Omental fat pad (tissue), 4 donors: ENCODE results near the gene CAPN10. TPM values are rescaled to one million over a fixed set of nuclear protein-coding genes. Genes with fewer than 3 reads are reported as not detected.

Experiments
- ATAC-seq: fragments of 150-250 bp; one replicate; pipeline ENCODE4 v1.9.1; 2016; ENCODE audit warnings: mild to moderate bottlenecking, moderate library complexity; ENCODE audit not compliant: low FRiP score
- DNase-seq: peaks from one replicate; pipeline ENCODE4 v3.0.0-alpha.2; 2019; ENCODE audit warnings: low spot score
- CTCF ChIP-seq, 3 donors: fragments of 450-650 bp; IDR thresholded peaks; one replicate each; pipeline ENCODE4 v1.5.1; 2016 to 2017; ENCODE audit warnings: antibody characterized with exemption in 3 of 3, mild to moderate bottlenecking in 3 of 3, moderate library complexity in 2 of 3
- total RNA-seq, 4 donors: library from RNA; depleted of rRNA; stranded (reverse); fragments of >200 nt; gene quantifications; one replicate each; pipeline ENCODE4 v1.1.0, GENCODE V29; 2016

CAPN10 gene
- total RNA-seq, 4 donors from 2014 or later: 11.6 to 22.6 (median 17.7) TPM

- TF ChIP-seq CTCF (IDR thresholded peaks at IDR 0.05): no peak
- DNase-seq: no peak
- ATAC-seq: no peak
Observed at GRCh38 chr2:240601831-240602160, 15.3 kb downstream of the CAPN10 start.

DNA sequence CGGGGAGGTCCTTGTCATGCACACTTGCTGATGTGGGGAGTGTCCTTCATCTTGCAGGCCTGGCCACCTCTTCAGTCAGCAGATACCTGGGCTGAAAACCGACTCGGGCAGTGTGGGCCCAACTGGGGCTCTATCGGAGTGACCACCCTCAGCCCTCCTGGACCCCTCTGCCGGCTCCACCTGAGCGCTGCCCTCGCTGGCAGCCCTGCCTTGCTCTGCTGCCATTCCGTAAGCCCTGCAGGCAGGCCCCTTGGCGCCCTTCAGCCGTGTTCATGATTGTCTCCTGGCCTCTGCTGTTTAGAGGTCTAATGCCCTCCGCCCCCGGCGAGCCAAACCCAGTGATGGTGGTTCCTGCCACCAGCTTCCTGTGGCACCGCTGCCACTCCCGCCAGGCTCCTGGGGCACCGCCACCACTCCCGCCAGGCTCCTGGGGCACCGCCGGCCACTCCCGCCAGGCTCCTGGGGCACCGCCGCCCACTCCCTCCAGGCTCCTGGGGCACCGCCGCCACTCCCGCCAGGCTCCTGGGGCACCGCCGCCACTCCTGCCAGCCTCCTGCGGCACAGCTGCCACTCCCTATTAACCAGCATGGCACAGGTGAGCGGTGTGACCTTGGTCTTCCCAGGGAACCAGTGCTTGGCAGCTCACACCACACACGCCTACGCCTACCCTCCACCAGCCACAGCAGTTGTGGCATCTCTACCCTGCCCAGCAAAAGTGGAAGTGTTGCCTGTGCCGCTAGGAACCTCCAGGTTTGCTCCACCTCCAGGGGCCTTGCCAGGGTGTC is 15.9 kb downstream of the CAPN10 start:
- no peak for TF ChIP-seq CTCF (IDR thresholded peaks at IDR 0.05)
- ATAC-seq: no peak
- DNase-seq: no peak

DNA sequence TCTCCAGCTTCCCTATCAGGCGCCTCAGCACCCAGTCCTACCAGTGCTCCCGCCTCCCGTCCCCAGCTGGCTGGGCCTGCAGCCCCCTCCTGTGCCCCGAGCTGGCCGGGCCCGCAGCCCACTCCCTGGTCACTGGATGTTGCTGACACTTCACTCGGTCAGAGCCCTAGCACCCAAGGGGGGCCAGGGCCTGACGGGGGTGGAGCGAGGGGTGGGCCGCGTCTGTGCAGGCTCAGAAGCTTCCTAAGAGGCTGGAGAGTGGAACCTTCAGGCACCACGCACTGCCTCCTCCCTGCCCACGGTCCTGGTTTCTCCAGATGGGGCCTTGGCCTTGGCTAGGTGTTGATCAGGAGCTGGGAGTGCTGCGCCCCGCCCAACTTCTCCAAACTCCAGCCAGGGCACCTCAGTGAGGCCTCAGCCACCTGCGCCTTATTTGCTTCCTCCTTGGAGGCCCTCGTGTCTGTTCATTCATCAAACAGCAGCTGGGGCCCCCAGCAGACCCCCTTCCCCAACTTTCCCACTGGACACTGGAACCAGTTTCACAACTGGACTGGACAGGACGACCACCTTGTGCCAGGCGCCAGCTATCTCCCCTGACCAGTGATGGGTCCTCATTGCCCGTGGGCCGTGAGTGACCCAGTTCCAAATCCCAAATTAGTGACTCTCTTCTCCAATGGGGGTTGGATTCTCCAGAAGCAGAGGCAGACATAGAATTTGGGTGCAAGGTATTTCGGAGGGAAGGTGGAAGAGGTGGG is 16.7 kb downstream of the CAPN10 start:
- TF ChIP-seq CTCF (IDR thresholded peaks at IDR 0.05): no peak
- no peak for DNase-seq
- ATAC-seq: peak; percentile 17

GRCh38 chr2:240603846-240604245 is 17.3 kb downstream of the CAPN10 start:
- ATAC-seq: no peak
- DNase-seq: no peak
- no peak for TF ChIP-seq CTCF (IDR thresholded peaks at IDR 0.05)

DNA sequence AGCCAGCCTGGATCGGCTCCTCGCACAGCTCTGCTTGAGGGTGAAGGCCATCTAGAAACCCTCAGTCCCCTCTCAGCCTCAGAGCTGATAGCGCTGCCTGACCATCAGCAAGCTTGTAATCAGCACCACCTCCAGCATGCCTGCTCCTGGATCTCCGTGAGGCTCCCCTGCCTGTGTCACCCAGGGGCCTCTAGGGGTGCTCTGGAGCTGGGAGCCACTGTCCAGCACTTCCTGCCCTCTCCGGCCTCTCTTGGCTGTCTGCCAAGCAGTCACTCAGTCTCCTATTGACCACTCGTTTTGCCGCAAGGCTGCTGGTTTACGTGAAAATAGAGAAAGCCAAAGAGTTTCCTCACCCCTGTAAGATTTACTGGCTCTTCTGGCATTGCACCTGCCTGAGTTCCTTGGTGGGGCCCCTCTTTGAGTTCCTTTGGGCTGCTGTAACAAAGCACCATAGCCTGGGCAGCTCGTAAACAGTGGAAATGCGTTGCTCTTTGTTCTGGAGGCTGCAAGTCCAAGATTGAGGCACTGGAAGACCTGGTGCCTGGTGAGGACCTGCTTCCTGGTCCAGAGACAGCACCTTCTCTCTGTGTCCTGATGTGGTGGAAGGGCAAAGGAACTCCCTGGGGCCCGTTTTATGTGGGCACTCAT is 17.9 kb downstream of the CAPN10 start:
- no peak for TF ChIP-seq CTCF (IDR thresholded peaks at IDR 0.05)
- no peak for DNase-seq
- ATAC-seq: peak; percentile 46

DNA sequence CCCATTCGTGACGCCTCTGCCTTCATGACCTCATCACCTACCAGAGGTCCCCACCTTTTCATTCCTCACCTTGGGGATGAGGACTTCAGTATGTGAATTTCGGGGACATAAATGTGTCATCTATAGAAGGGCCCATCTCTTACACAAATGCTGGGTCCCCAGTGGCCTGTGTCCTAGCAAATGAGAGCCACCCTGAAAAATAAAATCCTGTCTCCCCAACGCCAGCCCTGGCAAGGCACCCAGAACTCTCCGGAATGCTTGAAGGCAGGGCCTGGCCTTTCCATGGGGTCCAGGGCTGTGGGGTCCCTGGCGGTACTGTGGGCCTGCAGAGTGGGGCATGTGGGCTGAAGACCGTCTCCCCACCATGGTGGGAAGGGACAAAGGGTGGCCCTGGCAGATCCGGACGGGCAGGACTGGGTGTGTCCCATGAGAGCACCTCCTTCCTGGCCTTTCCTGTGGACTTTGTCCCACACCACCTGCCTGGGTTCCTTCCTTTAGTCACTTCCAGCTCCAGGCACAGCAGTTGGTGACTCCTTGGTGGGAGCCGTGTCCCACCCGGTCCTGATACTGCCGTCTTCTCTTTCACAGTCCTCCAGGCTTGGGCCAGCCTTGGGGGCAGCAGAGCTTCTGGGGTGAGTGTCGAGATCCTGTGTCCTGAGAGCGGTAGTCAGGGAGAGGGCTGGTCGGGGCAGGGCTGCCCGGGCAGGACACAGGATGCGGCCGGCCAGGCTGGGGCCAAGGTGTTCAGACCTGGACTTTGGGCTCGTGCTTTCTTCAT is 18.6 kb downstream of the CAPN10 start:
- no peak for ATAC-seq
- no peak for TF ChIP-seq CTCF (IDR thresholded peaks at IDR 0.05)
- no peak for DNase-seq
